ENCODE results near the gene LRRFIP1. TPM values are rescaled to one million over a fixed set of nuclear protein-coding genes. Genes with fewer than 3 reads are reported as not detected.

Gene LRRFIP1
- total and polyA plus RNA-seq, 2 of the 13 experiments (the other 11 are each of a cell fraction or from before 2014, with no cell fraction given), result 15.9 to 40.5 TPM

- TF ChIP-seq ZFP36L1 (CRISPR knock-in tag; IDR thresholded peaks at IDR 0.05) (0 out of 2 replicates have a peak, but pooled peaks have one; percentile 15), NPAS2 (CRISPR knock-in tag; IDR thresholded peaks at IDR 0.05; ENCODE audit: borderline replicate concordance) (no peak), ADNP (CRISPR knock-in tag; IDR thresholded peaks at IDR 0.05) (no peak), ZMAT5 (CRISPR knock-in tag; IDR thresholded peaks at IDR 0.05; ENCODE audit: borderline replicate concordance, low read depth) (no peak), SALL2 (CRISPR knock-in tag; IDR thresholded peaks at IDR 0.05) (no peak), ZNF589 (CRISPR knock-in tag; conservative IDR thresholded peaks at IDR 0.05) (no peak), ZSCAN31 (CRISPR knock-in tag; IDR thresholded peaks at IDR 0.05; ENCODE audit: low read depth) (0 out of 2 replicates have a peak, but pooled peaks have one; percentile 45), ZNF329 (CRISPR knock-in tag; IDR thresholded peaks at IDR 0.05; ENCODE audit: low read depth) (no peak), ZNF652 (CRISPR knock-in tag; IDR thresholded peaks at IDR 0.05; ENCODE audit: borderline replicate concordance, low read depth) (no peak), ZBTB3 (CRISPR knock-in tag; IDR thresholded peaks at IDR 0.05; ENCODE audit: borderline replicate concordance, low read depth) (no peak), SMAD1 (CRISPR knock-in tag; IDR thresholded peaks at IDR 0.05; ENCODE audit: borderline replicate concordance, low read depth) (no peak), CHD2 (IDR thresholded peaks at IDR 0.05; ENCODE audit: low read depth, low read length) (no peak), RBAK (CRISPR knock-in tag; IDR thresholded peaks at IDR 0.05) (no peak), ZSCAN20 (CRISPR knock-in tag; IDR thresholded peaks at IDR 0.05; ENCODE audit: borderline replicate concordance) (no peak), NFE2 (CRISPR knock-in tag; IDR thresholded peaks at IDR 0.05) (no peak), TIGD3 (CRISPR knock-in tag; IDR thresholded peaks at IDR 0.05; ENCODE audit: borderline replicate concordance) (no peak), ZNF431 (CRISPR knock-in tag; IDR thresholded peaks at IDR 0.05; ENCODE audit: borderline replicate concordance, low read depth) (no peak), ZNF121 (CRISPR knock-in tag; IDR thresholded peaks at IDR 0.05) (no peak), PRMT3 (CRISPR knock-in tag; IDR thresholded peaks at IDR 0.05; ENCODE audit: borderline replicate concordance, low read depth) (no peak), ZNF503 (CRISPR knock-in tag; IDR thresholded peaks at IDR 0.05) (peak; percentile 46; the same call in 1 of the 2 replicates), ZNF775 (CRISPR knock-in tag; IDR thresholded peaks at IDR 0.05; ENCODE audit: borderline replicate concordance) (no peak), HDAC2 (CRISPR knock-in tag; IDR thresholded peaks at IDR 0.05) (peak; percentile 95), ATAD3A (CRISPR knock-in tag; IDR thresholded peaks at IDR 0.05) (no peak), ZNF782 (CRISPR knock-in tag; IDR thresholded peaks at IDR 0.05; ENCODE audit: borderline replicate concordance) (no peak), NFRKB (IDR thresholded peaks at IDR 0.05) (no peak), ZNF704 (CRISPR knock-in tag; IDR thresholded peaks at IDR 0.05; ENCODE audit: borderline replicate concordance) (no peak), ZNF234 (CRISPR knock-in tag; conservative IDR thresholded peaks at IDR 0.05) (no peak), SP2 (CRISPR knock-in tag; IDR thresholded peaks at IDR 0.05) (no peak)
These were observed 114.8 kb downstream of the LRRFIP1 start (continued) for GRCh38 chr2:237742191-237742590.

Measured in HepG2 (cell line).